Measurements from ENCODE around the gene GRM4.

- TF ChIP-seq POLR2AphosphoS5 (IDR thresholded peaks at IDR 0.05) (peak in 1 of 2 donors; percentile 38), POLR2A (IDR thresholded peaks at IDR 0.05) (peak in 1 of 4 donors; percentile 18)
These were observed 37.1 kb upstream of the GRM4 start for GRCh38 chr6:34182751-34183531.

Data from upper lobe of left lung (tissue), 4 donors.